ENCODE data around the gene GSTM2.

Gene GSTM2

GRCh38 chr1:109716121-109716520 is 48.3 kb downstream of the GSTM2 start:
- H3K4me3 ChIP-seq (ENCODE audit: control insufficient read depth, low read depth, low read length) = no peak overlapping the region
- TF ChIP-seq CTCF (conservative IDR thresholded peaks at IDR 0.05; ENCODE audit: control insufficient read depth, insufficient read depth, low read depth, low read length) = no peak
- DNase-seq (ENCODE audit: low read depth) = no peak

GRCh38 chr1:109716570-109717090 is 48.8 kb downstream of the GSTM2 start:
- no peak for TF ChIP-seq CTCF (conservative IDR thresholded peaks at IDR 0.05; ENCODE audit: control insufficient read depth, insufficient read depth, low read depth, low read length)
- no peak for DNase-seq (ENCODE audit: low read depth)
- H3K4me3 ChIP-seq (ENCODE audit: control insufficient read depth, low read depth, low read length) = no peak overlapping the region

GRCh38 chr1:109717729-109718128 is 49.9 kb downstream of the GSTM2 start:
- no peak for TF ChIP-seq CTCF (conservative IDR thresholded peaks at IDR 0.05; ENCODE audit: control insufficient read depth, insufficient read depth, low read depth, low read length)
- H3K4me3 ChIP-seq (ENCODE audit: control insufficient read depth, low read depth, low read length) = no peak overlapping the region
- DNase-seq (ENCODE audit: low read depth) = no peak

GRCh38 chr1:109718495-109718894 is 50.6 kb downstream of the GSTM2 start:
- no peak for TF ChIP-seq CTCF (conservative IDR thresholded peaks at IDR 0.05; ENCODE audit: control insufficient read depth, insufficient read depth, low read depth, low read length)

GRCh38 chr1:109719337-109719837 is 51.5 kb downstream of the GSTM2 start:
- peak; percentile 72 for DNase-seq (ENCODE audit: low read depth)
- H3K4me3 ChIP-seq (ENCODE audit: control insufficient read depth, low read depth, low read length) = no peak overlapping the region
- no peak for TF ChIP-seq CTCF (conservative IDR thresholded peaks at IDR 0.05; ENCODE audit: control insufficient read depth, insufficient read depth, low read depth, low read length)

More at GRCh38 chr1:109718495-109718894, 50.6 kb downstream of the GSTM2 start:
- H3K4me3 ChIP-seq (ENCODE audit: control insufficient read depth, low read depth, low read length) = no peak overlapping the region
- peak; percentile 25 for DNase-seq (ENCODE audit: low read depth)

GRCh38 chr1:109721042-109721441 is 53.2 kb downstream of the GSTM2 start:
- no peak for DNase-seq (ENCODE audit: low read depth)
- TF ChIP-seq CTCF (conservative IDR thresholded peaks at IDR 0.05; ENCODE audit: control insufficient read depth, insufficient read depth, low read depth, low read length) = no peak
- no peak overlapping the region for H3K4me3 ChIP-seq (ENCODE audit: control insufficient read depth, low read depth, low read length)

- H3K4me3 ChIP-seq (ENCODE audit: control insufficient read depth, low read depth, low read length) = no peak overlapping the region
- TF ChIP-seq CTCF (conservative IDR thresholded peaks at IDR 0.05; ENCODE audit: control insufficient read depth, insufficient read depth, low read depth, low read length) = no peak
- DNase-seq (ENCODE audit: low read depth) = no peak
These were observed 54.1 kb downstream of the GSTM2 start for GRCh38 chr1:109721971-109722370.
